WI38 (cell line): ENCODE data around the gene ARF6.
"Not testable (repeated sequence)": the region's sequence is repeated elsewhere in the genome, so short reads cannot be mapped to it uniquely, and the experiment has no call there.

Experiments
- H3K4me3 ChIP-seq: 2 replicates; pipeline ENCODE4 v1.5.1; 2011; ENCODE audit warnings: low read depth, mild to moderate bottlenecking, control low read depth, low read length
- TF ChIP-seq, protein P1 (sequence below): IDR thresholded peaks from 2 replicates; pipeline ENCODE4 v1.5.1; 2012; ENCODE audit warnings: low read depth, mild to moderate bottlenecking, control low read depth, low read length

ARF6 gene

GRCh38 chr14:49865431-49865859 is 27.4 kb upstream of the ARF6 start:
- no peak overlapping the region for H3K4me3 ChIP-seq
- TF ChIP-seq, protein P1, sequence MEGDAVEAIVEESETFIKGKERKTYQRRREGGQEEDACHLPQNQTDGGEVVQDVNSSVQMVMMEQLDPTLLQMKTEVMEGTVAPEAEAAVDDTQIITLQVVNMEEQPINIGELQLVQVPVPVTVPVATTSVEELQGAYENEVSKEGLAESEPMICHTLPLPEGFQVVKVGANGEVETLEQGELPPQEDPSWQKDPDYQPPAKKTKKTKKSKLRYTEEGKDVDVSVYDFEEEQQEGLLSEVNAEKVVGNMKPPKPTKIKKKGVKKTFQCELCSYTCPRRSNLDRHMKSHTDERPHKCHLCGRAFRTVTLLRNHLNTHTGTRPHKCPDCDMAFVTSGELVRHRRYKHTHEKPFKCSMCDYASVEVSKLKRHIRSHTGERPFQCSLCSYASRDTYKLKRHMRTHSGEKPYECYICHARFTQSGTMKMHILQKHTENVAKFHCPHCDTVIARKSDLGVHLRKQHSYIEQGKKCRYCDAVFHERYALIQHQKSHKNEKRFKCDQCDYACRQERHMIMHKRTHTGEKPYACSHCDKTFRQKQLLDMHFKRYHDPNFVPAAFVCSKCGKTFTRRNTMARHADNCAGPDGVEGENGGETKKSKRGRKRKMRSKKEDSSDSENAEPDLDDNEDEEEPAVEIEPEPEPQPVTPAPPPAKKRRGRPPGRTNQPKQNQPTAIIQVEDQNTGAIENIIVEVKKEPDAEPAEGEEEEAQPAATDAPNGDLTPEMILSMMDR, result peak; percentile 76

DNA sequence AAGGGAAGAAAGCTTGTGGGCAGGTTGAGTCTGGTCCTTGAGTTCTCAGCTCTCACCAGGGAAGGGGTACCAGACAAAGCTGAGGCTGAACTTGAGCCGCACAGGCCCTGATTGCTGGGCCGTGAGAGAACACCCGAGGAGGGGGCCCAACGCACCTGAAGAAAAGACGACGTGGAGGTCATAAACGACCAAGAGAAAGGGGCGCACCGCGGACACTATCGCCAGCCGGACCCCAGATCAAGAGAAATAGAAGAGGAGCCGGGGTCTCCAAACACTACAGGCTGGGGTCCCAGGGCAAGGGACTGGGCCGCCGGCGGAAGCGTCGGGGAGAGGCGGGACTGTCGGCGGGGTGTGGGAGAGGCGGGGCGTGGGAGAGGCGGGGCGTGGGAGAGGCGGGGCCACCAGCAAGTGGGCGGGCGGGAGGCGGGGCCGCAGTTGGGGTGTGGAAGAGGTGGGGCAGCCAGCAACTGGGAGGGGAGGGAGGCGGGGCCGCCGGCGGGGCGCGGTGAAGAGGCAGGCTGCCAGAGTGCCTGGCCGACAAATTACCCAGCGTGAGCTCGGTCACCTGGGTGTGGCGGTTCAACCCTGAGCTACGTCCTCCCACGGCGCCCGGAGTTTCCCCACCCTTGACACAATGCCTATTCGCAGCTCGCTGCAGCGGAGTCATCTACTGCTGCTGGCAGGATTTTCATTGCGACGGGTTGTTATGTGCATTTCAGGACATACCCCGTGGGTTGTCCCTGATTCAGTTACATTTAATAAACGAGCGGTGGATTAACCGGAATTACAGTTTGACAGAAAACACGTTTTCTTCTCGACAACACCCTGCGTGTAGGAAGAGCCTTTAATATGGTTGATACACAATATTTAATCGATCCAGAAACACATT is 24.8 kb upstream of the ARF6 start:
- peak overlapping the region; percentile 56 for H3K4me3 ChIP-seq
- TF ChIP-seq, protein P1, result no peak

DNA sequence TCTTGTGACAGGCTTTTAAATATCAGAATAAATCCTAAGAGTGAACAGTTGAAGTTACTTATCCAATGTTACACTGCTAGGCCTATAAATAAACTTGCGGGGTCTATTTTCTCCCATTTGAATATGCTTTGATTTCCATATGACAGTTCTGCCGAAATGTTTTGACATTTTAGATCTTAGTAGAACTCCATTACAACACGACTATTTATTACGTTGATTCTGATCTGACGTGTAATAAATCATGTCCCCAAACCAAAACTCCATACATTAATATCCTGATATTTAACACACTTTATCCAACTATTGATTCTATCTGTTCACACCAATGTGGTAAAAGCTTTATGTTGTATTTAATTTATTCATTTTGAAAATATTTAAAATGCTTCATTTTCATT is 24.2 kb upstream of the ARF6 start:
- TF ChIP-seq, protein P1, result no peak
- H3K4me3 ChIP-seq, result peak overlapping the region; percentile 56

DNA sequence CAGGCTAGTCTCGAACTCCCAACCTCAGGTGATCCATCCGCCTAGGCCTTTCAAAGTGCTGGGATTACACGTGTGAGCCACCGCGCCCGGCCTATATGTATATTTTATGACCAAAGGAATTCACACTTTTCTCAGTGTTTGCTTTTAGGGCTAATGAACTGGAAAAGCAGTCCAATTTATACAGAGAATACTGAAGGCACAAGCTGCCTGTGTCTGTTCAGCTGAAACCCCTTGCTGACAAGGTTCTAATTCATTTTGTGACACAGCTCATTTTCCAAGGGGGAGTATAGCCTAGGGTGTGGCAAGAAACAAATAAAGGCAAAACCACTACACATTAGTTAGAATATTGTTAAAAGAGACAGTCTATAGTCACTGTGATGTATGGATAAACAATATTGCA is 22.0 kb upstream of the ARF6 start:
- no peak overlapping the region for H3K4me3 ChIP-seq
- TF ChIP-seq, protein P1, result no peak

- not testable (repeated sequence) for H3K4me3 ChIP-seq
These were observed 19.3 kb upstream of the ARF6 start for GRCh38 chr14:49873548-49873947.

- no peak overlapping the region for H3K4me3 ChIP-seq
- TF ChIP-seq, protein P1, result no peak
These were observed 17.2 kb upstream of the ARF6 start for GRCh38 chr14:49875640-49876198.

DNA sequence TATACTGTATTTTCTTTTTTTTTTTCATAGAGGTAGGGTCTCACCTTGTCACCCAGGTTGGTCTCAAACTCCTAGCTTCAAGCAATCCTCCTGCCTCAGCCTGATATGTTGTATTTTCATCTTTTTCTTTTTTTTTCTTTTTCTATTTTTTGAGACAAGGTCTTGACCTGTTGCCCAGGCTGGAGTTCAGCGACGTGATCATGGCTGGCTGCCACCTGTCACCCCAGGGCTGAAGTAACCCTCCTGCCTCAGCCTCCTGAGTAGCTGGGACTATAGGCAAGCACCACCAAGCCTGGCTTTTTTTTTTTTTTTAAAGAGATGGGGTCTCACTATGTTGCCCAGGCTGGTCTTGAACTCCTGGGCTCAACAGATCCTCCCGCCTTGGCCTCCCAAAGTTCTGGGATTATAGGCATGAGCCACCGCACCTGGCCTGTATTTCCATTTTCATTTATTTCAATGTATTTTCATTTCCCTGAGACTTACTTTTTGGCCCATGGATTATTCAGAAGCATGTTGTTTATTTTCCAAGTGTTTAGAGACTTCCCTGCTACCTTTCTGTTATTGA is 16.2 kb upstream of the ARF6 start:
- TF ChIP-seq, protein P1, result no peak
- no peak overlapping the region for H3K4me3 ChIP-seq
